ENCODE results near the gene MYLK3. TPM values are rescaled to one million over a fixed set of nuclear protein-coding genes. Genes with fewer than 3 reads are reported as not detected.

MYLK3 gene
- total RNA-seq, 6 experiments from 2014 or later, result 0.02 to 0.35 (median 0.19) TPM; not detected in 1

- Mint-ChIP-seq H3K27ac (no peak overlapping the region), H3K36me3 (ENCODE audit: low read depth) (no peaks in the 10 kb centered on the region), H3K27me3 (ENCODE audit: insufficient read depth) (0 out of 2 replicates have a peak, but pooled peaks cover 4% of the 10 kb centered on the region), H3K4me3 (no peak overlapping the region), H3K4me1 (ENCODE audit: low read depth) (no peaks in the 10 kb centered on the region), H3K9me3 (no peaks in the 10 kb centered on the region)
- TF ChIP-seq CTCF (IDR thresholded peaks at IDR 0.05), result no peak
- DNase-seq, result no peak
Observed at GRCh38 chr16:46709469-46710005, 38.6 kb downstream of the MYLK3 start.

GRCh38 chr16:46706642-46707041, 41.5 kb downstream of the MYLK3 start:
- no peak for DNase-seq
- no peak for TF ChIP-seq CTCF (IDR thresholded peaks at IDR 0.05)
- no peaks in the 10 kb centered on the region for H3K36me3 Mint-ChIP-seq (ENCODE audit: low read depth)
- H3K27me3 Mint-ChIP-seq (ENCODE audit: insufficient read depth), result 0 out of 2 replicates have a peak, but pooled peaks cover 2% of the 10 kb centered on the region
- H3K4me1 Mint-ChIP-seq (ENCODE audit: low read depth), result no peaks in the 10 kb centered on the region
- H3K9me3 Mint-ChIP-seq, result no peaks in the 10 kb centered on the region
- H3K27ac Mint-ChIP-seq, result no peak overlapping the region
- no peak overlapping the region for H3K4me3 Mint-ChIP-seq

GRCh38 chr16:46702030-46702429, 46.1 kb downstream of the MYLK3 start:
- H3K36me3 Mint-ChIP-seq (ENCODE audit: low read depth), result no peaks in the 10 kb centered on the region
- no peak overlapping the region for H3K27ac Mint-ChIP-seq
- no peaks in the 10 kb centered on the region for H3K4me1 Mint-ChIP-seq (ENCODE audit: low read depth)
- no peaks in the 10 kb centered on the region for H3K9me3 Mint-ChIP-seq
- H3K27me3 Mint-ChIP-seq (ENCODE audit: insufficient read depth), result no peaks in the 10 kb centered on the region; the same call in 1 of the 2 replicates
- no peak overlapping the region for H3K4me3 Mint-ChIP-seq
- DNase-seq, result no peak
- TF ChIP-seq CTCF (IDR thresholded peaks at IDR 0.05), result no peak

GRCh38 chr16:46701615-46702014, 46.5 kb downstream of the MYLK3 start:
- TF ChIP-seq CTCF (IDR thresholded peaks at IDR 0.05), result no peak
- Mint-ChIP-seq H3K36me3 (ENCODE audit: low read depth) (no peaks in the 10 kb centered on the region), H3K9me3 (no peaks in the 10 kb centered on the region), H3K4me1 (ENCODE audit: low read depth) (no peaks in the 10 kb centered on the region), H3K27ac (no peak overlapping the region), H3K4me3 (no peak overlapping the region), H3K27me3 (ENCODE audit: insufficient read depth) (no peaks in the 10 kb centered on the region; the same call in 1 of the 2 replicates)
- DNase-seq, result no peak

- Mint-ChIP-seq H3K4me3 (no peak overlapping the region), H3K9me3 (no peaks in the 10 kb centered on the region), H3K27ac (no peak overlapping the region), H3K27me3 (ENCODE audit: insufficient read depth) (no peaks in the 10 kb centered on the region; the same call in 1 of the 2 replicates), H3K4me1 (ENCODE audit: low read depth) (no peaks in the 10 kb centered on the region), H3K36me3 (ENCODE audit: low read depth) (peaks cover 9% of the 10 kb centered on the region; the same call in 1 of the 2 replicates)
- TF ChIP-seq CTCF (IDR thresholded peaks at IDR 0.05), result no peak
- DNase-seq, result no peak
Observed at GRCh38 chr16:46700048-46700447, 48.1 kb downstream of the MYLK3 start.
